Activated CD4-positive, alpha-beta T cell treated with anti-CD3 and anti-CD28 coated beads for 48 hours (primary cell): ENCODE data around the gene ZNF232.
A peak's percentile ranks its signal among the peaks of the same experiment; 100 is the strongest.
"Not testable (repeated sequence)": the region's sequence is repeated elsewhere in the genome, so short reads cannot be mapped to it uniquely, and the experiment has no call there.

Experiments
- DNase-seq: peaks from one replicate; pipeline ENCODE4 v3.0.0-alpha.2; 2020

ZNF232 gene

DNA sequence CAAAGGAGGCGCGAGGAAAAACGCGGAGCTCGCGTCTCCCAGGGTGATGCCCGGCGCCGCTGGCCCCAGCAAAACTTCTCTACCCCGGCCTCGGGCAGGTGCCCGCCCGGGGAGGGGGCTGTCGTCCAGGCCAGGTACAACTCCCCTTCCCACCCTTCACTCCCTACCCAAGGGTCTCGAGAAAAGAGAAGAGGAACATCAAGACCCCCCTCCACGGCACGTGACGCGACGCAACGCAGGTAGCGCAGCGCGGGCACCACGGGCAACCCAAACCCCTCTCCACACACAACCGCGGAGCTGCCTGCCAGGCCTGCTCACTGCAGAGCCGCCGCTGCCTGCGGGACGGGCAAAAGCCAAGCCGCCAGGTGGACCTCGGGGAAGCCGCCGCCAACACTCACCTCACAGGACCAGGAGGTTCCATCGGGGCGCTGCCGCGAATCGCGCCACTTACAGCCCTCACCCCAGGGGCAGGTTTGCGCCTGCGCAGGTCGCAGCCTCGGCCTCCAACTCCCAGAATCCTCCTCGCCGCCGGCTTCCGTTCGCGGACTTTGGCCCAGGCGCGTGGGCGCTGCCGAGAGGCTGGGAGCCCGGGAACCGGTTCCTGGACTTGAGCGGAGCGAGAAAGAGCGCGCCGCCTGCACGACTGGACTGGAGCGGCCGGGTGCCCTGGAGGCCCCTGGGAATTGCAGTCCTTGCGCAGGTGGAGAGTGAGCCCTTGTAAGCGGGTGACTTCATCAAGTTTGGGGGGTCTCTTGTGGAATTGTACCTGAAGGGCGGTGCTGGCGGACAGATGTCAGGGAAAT, at the start of gene ZNF232:
Gene ZNF232, minus strand, starts transcription at position 477 of the 803 bp plus-strand sequence. Its CDS starts 56 bp downstream, at position 421.
- DNase-seq = peak; percentile 96

DNA sequence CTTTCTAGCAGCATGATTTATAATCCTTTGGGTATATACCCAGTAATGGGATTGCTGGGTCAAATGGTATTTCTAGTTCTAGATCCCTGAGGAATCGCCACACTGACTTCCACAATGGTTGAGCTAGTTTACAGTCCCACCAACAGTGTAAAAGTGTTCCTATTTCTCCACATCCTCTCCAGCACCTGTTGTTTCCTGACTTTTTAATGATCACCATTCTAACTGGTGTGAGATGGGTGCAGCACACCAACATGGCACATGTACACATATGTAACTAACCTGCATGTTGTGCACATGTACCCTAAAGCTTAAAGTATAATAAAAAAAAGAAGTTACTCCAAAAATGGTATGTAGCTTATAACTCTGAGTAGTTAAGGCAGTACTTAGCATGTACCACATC, 49.0 kb upstream of the ZNF232 start:
- not testable (repeated sequence) for DNase-seq

DNA sequence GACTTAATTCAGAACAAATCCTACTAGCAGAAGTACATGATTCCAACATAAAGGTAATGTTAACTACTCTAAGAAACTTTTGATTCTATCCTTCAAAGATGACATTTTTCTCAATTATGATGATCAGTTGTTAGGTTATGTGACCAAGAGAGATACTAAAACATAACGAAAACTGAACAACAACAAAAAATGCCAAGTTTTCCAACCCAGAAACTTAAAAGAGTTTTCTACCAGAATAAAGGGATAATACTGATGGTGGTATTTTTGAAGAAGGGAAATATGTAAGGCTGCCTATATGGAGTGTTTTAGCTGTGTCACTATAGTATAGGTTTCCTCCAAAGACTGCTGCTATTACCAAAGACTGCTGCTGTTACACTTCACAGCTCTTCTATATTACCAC, 34.4 kb upstream of the ZNF232 start:
- DNase-seq = not testable (repeated sequence)

DNA sequence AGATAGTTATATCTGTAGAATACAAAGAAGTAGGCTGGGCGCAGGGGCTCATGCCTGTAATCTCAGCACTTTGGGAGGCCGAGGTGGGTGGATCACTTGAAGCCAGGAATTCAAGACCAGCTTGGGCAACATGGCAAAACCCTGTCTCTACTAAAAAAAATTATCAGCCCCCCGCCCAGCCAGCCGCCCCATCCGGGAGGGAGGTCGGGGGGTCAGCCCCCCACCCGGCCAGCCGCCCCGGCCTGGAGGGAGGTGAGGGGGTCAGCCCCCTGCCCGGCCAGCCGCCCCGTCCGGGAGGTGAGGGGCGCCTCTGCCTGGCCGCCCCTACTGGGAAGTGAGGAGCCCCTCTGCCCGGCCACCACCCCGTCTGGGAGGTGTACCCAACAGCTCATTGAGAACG, 31.2 kb upstream of the ZNF232 start:
- not testable (repeated sequence) for DNase-seq

DNA sequence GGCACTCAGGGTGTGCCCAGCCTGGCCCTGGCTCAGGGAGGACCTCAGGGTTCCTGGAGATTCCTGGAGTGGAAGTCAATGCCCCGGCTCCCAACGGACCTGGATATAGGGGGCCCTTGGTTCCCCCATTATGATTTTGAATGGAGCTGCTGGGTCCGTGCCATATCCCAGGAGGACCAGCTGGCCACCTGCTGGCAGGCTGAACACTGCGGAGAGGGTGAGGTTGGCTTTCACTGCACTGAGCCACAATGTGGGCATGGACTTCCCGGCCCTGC, 27.7 kb upstream of the ZNF232 start:
- DNase-seq = no peak

DNA sequence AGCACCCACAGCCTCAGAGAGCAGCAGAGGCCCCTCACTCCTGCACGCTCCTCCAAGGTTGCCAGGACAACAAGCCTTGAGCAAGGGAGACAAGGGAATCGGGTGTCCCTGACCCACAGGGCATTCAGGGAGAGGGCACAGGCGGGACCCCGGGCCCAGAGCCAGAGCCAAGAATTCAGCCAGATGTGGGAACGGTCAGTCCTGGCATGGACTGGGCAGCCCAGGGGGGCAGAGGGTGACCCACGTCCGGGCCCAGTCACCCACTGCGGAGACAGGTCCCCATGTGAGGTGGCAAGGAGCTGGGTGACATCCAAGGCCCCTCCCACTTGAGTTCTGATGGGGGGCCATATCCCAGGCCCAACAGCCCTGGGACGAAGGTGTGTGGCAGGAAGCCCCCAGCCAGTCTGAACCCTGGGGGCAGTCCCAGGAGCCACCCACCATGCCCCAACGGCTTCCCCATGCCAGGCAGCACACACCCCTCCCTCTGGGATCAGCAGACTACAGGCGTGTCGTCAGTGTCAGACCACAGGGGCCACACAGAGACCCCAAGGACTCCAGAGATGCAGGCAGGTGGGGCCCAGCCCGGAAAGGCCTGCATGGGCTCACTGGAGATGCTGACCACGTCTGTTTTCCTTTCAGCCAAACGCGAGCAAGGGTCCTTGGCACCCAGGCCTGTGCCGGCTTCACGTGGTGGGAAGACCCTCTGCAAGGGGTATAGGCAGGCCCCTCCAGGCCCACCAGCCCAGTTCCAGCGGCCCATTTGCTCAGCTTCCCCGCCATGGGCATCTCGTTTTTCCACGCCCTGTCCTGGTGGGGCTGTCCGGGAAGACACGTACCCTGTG, 27.2 kb upstream of the ZNF232 start:
- DNase-seq = no peak

DNA sequence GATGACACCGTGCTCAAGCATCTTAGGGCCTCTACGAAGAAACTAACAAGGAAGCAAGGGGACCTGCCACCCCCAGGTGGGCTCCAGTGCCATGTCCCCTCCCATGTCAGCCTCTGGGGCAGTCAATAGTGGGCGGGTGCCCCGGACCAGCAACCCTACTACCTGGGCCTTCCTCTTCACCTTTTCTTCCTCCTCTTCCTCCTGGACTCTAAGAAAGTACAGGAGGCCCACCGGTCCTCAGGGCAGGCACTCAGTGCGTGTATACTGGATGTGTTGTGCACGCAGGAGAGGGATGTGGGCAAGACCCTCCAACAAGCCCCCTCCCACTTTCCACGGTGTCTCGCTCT, 26.5 kb upstream of the ZNF232 start:
- DNase-seq = not testable (repeated sequence)

DNA sequence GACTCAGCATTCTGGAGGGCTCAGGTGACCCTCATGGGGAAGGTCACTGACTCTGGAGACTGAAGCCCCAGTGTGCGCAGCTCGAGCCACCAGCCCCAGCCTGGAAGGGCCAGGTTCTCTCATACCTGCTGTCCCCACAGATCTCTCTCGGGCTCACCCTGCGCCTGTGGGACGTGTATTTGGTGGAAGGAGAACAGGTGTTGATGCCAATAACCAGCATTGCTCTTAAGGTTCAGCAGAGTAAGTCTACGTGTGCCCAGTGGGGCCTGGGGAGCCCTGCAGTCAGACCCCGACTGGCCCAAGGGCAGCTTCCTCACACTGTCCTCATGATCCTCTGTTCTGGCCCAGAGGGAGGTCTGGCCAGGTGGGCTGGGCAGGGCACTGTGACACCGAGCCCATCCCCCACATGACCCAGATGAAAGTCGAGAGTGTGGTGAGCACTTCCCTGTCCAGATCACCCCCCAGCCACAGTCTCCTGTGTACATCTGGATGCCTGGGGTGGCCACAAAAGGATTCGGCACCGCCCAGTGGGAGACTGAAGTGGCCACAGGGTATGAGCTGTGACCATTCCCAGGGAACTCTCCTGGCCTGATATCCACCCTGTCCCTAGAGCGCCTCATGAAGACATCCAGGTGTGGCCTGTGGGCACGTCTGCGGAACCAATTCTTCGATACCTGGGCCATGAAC, 26.0 kb upstream of the ZNF232 start:
- not testable (repeated sequence) for DNase-seq

DNA sequence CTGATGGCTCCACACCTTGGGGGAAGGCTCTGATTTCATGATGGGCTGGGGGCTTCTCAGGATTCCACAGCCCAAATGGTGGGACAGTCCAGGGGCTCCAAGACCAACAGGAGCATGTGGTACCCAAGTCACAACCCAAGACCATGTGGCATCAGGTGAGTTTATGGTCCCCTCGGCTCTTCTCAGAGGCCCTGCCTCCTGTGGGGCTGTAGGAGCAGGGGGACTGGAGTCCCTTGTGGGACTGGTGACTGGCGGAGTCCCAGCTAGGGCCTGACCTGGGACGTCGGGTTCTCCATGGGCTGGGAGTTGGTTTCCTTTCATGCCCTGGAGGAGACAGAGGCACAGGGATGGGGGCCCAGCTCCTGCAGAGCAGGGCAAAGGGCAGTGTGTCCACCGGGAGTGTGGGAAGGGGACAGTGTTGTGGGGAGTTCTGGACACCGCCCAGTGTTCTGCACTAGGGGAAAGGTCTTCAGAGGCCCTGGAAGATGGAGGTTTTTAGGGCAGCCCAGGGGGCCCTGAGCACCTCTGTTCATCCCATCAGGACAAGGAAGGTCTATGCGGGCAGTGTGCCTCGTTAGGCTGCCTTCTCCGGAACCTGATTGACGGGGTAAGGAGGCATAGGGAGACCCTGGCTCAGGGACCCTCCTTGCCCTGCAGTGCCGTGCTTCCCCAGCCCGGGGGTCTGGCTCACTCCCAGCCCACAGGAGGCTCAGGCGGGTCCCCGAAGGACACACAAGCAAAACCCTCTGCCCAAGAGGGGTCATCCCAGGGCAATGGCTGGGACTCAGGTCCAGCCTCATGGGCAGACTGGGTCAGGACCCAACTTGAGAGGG, 25.1 kb upstream of the ZNF232 start:
- not testable (repeated sequence) for DNase-seq

DNA sequence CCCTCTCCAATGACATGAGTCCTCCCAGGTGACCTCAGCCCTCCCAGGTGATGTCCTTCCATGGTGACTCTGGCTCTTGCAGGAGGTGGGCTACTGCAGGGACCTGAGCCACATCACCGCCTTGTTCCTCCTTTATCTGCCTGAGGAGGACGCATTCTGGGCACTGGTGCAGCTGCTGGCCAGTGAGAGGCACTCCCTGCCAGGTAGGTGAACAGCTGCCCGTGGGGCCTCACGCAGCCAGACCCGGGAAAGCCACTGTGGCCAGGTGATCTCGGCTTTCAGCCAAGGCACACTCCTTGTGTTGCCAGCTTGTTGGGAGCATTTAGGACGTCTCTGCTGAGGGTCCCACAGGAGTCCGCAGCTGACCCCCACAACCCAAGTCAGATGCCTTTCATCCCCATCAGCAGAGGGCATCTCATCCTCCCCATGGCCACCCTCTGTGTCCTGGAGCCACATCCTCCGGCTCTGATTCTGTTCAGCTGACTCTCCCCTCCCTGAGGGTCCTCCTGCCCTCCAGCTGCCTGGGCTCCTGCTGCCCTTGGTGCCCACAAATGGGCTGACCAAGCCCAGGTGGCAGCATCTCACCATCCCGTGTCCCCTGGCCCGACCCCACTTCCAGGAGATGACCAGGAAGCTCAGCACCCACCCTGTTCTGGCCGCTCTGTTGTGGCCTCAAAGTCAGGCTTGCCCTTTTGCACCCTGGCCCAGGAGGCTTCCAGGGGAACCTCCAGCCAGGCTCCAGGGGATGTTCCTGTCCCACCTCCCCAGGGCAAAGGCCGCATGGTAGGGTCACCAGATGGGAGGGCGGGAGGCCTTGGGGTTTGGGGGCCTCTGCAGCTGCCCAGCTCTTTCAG, 24.3 kb upstream of the ZNF232 start:
- no peak for DNase-seq

DNA sequence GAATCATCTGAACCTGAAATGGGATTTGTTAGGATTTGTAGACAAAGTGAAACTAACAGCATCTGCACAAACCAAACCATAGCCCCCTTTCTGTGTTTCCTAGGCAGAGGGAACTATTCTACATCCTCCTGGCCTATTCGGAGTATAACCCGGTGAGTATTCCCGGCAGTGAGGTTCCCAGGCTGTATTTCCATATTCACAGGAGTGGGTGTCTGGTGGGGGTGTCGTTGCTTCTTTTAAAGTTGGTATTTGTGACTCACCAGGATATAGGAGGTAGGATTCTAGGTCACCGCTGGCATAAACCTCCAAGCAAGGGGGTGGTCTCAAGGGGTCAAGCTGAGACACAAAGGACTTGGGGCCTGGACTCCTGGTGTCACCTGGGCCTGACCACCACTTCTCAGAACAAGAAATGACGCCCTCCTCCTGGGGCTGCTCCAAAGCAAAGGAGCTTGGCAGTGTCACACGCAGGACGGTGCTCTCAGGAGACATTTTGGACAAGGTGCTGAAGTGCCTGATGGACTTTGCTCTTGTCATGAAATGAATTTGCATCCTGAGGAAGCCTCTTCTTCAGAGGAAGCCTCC, 23.5 kb upstream of the ZNF232 start:
- DNase-seq = not testable (repeated sequence)

DNA sequence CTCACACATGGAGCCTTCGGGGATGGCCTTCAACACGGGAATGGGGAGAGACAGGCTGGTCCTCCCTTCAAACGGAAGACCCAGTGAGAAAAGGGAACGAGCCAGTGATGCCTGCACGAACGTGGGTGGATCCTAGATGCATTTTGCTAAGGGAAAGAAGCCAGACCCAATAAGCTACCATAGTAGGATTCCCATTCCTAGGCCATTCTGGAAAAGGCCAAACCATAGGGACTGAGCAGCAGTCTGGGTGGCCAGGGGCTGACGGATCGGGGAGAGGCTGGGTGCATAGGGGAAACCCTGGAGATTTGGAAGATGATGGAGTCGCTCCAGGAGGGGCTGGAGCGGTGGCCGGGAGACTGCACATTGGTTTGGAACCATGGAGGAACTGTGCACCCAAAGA, 22.9 kb upstream of the ZNF232 start:
- not testable (repeated sequence) for DNase-seq

DNA sequence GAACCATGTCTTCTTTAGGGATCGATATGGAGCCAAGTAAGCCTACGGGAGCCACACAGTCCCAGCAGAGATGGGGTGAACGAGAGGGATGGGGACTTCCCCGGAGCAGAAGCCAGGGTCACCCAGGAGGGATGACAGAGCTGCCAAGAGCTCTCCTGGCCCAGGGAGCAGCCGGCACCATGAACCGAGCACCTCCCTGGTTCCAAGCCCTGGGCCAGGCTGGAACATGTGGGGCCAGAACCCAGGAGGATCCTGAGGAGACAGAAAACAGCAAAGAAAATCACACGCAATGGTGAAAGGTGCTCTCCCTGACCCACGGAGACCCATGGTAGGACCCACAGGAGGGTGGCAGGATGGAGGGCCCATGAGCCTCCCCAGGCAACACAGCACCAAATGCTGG, 22.3 kb upstream of the ZNF232 start:
- DNase-seq = not testable (repeated sequence)

DNA sequence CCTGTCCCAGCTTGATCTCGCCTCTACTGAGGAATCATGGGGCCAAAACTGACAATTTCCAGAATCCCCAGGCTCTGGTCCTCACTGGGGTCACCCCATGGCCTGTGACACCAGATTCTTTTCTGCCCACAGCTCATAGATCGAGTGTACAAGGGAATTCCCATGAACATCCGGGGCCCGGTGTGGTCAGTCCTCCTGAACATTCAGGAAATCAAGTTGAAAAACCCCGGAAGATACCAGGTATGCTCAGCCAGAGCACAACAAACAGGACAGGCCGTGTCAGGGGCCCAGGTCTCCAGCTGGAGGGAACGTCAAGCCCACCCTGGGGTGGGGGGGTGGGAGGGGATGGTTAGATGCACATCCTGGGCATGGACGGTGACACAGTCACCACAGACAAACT, 21.6 kb upstream of the ZNF232 start:
- DNase-seq = no peak

DNA sequence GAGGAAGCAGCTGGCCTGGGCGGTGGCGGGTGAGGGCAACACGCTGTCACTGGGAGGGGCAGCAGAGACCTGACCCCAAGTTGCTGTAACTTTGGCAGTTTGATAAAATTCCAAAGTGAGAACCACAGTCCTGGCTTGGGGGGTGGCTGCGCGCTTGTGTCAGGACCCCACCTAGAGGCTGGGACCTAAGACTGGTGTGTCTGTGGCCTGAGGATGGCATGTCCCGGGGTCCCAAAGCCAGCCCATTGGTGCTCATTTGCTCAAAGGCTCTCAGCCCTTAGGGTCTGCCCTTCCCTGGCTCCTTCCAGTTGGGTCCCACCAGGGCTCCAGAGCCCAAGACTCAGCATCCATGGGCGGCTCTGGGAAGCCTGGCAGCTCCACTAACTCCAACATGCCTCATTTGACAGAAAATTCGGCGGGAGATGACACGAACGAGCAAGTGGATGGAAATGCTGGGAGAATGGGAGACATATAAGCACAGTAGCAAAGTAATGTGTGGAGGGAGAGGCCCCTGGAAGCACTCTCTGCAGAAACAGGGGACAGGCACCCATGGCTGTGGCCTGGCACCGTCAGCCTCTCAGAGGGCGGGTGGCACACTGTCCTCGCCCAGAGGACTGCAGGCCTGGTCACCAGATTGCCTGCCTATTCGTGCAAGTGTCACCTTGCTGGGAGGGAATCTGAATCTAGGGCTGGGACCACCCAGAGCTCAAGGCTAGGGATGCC, 21.0 kb upstream of the ZNF232 start:
- not testable (repeated sequence) for DNase-seq

DNA sequence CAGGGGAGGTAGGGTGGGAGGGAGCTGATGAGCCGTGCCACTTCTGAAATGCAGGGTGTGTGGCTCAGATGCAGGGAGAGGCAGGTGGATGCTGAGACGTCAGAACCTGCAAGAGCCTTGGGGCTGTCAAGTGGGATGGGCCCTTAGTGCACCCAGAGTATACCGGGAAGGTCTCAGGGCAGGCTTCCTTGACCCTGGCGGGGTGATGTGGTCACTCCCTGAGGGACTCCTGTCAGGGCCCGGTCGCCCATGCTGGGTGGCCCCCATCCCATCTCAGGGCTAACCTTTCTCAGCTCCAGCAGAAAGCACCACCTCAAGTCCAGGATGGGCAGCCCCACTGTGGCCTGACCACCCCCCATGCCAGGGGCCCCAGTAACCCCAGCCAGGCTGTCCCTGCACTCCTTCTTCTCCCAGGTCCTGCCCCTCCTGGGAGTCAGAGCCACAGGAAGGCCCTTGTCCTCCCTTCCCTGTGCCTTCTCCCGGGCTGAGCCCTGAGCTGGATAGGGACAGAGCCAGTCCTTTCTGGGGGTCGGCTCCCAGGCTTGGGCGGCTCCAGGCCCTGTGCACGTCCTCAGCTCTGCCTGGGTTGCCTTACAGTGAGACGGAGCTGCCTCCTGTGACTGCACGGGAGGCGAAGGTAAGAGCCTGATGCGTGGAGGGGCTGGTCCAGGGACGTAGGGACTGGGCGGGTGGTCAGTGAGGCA, 20.3 kb upstream of the ZNF232 start:
- not testable (repeated sequence) for DNase-seq

DNA sequence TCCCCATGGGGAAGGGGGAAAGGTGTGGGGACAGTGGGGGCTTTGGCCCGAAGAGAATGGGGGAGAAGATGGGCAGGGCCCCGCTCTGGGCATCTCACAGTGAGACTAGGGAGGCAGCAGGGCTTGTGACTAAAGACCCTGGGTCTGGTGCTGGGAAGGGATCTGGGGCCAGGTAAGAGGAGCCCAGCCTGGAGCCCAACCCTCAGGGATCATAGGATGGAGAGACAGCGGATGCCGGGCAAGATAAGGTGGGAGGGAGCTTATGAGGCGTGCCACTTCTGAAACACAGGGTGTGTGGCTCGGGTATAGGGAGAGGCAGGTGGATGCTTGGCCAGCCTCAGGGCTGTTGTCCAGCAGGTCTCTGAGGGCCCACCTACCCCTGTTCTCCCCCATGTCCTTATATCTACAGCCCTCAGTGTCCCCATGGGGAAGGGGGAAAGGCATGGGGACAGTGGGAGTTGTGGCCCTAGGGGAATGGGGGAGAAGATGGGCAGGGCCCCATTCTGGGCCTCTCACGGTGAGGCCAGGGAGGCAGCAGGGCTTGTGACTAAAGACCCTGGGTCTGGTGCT, 19.6 kb upstream of the ZNF232 start:
- DNase-seq = no peak

DNA sequence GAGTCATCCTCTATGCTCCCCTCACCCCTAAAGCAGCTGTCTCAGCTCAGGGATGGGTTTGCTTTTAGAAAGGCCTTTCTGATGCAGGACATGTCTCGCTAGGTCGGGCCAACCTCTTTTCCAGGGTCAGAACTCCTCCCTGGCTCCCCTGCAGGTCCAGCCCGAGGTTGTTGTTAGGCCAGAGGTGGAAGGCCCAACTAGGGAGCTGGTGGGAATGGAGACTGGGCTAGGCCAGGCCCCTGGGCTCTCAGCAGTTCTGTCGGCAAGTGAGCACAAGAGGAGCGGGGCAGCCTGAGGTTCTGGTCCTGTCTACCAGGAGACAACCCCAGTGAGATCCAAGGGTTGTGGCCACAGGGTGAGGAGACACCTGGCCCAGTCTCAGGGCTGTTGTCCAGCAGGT, 19.0 kb upstream of the ZNF232 start:
- not testable (repeated sequence) for DNase-seq

DNA sequence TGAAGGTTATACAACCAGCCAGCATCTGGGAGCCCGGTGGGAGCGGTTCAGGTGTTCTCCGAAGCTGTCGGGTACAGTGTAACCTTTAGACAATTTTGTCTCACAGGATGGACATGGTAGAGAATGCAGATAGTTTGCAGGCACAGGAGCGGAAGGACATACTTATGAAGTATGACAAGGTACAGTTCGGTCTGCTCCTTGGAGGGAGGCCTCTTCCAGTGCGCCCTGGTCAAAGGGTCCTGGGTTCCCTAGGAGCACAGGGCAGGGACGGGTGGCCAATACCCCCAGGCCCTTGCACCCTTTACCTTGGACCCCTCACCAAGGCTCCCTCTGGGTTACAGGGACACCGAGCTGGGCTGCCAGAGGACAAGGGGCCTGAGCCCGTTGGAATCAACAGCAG, 18.6 kb upstream of the ZNF232 start:
- not testable (repeated sequence) for DNase-seq

DNA sequence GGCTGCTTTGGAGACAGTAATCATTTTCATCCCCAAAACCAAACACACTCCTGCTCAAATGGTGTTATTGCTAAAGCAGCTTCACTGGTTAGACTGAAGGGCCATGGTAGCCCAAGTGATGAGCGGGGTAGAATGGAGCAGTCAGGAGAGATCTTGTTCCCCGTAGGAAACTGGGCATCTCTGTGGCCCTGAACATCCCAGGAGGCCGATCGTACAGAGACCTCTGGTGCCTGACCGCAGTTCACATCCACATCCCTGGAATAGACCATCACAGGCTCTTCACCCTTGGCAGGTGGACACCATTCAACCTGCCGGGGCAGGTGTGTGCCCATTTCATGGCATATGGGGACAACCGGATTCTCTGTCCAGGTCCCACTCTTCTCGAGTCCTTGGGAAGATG, 18.1 kb upstream of the ZNF232 start:
- DNase-seq = not testable (repeated sequence)
